Measurements from ENCODE around the gene MTUS2. TPM values are rescaled to one million over a fixed set of nuclear protein-coding genes. Genes with fewer than 3 reads are reported as not detected.

Gene MTUS2
- total and polyA plus RNA-seq, 2 donors (not counting 3 experiments of a cell fraction or from before 2014, with no cell fraction given), result not detected

DNA sequence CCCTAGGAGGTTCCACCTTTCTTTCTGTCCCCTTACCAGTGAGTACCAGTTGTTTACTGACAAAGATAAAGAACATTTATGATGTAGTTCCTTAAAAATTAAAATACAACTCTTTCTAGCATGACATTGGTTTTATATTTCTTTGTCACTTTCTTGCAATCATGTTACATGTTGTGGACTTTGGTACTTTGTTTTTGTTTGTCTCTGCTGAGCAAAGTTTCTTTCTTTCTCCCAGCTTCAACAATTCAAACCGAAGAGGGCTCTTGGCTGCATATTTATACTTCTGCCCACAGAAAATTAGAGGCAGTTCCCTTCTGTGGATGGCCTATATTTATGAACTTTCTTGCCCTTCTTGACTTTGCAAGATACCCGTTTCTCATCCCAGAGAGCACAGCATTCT, 201.2 kb downstream of the MTUS2 start:
- H3K4me1 ChIP-seq (ENCODE audit: control insufficient read depth, extremely low read depth, insufficient read depth, low read length), result no peaks in the 10 kb centered on the region
- no peak overlapping the region for H2AFZ ChIP-seq (ENCODE audit: low read depth, low read length)
- H3K4me2 ChIP-seq (ENCODE audit: insufficient read depth, low read length), result no peak overlapping the region
- H3K4me3 ChIP-seq (replicated peaks in 1 of 3; ENCODE audit: insufficient read depth in 1 of 3, low read depth in 1 of 3, low read length in 3 of 3), result no peak overlapping the region
- intact Hi-C loops (cut with micrococcal nuclease), result no loop called here
- BruUV-seq (replicated peaks), result no TSS peak
- dilution Hi-C loops (cut with MboI; ENCODE audit: extremely low pct_ligation_motif_present, low sequenced_read_pairs), result no loop called here
- peaks cover under 1% of the 10 kb centered on the region for H3K9me3 ChIP-seq (replicated peaks; ENCODE audit: control insufficient read depth, insufficient read depth, low read length)
- no peak for DNase-seq (ENCODE audit: low read depth, low spot score)
- CTCF ChIA-PET, result no interaction called here
- H3K9me1 ChIP-seq (replicated peaks; ENCODE audit: control insufficient read depth, extremely low read depth, insufficient read depth, low read length), result no peaks in the 10 kb centered on the region
- H3K9ac ChIP-seq (replicated peaks; ENCODE audit: extremely low read depth, insufficient read depth, low read length), result no peak overlapping the region
- no peaks in the 10 kb centered on the region for H3K79me2 ChIP-seq (ENCODE audit: control insufficient read depth, insufficient read depth, low read length)
- FAIRE-seq, result no peak
- POLR2A ChIA-PET, result no interaction called here
- TF ChIP-seq FOS (IDR thresholded peaks at IDR 0.05; ENCODE audit: borderline replicate concordance, insufficient read depth, low read length) (no peak), CTCF (IDR thresholded peaks at IDR 0.05; ENCODE audit: extremely low read depth in 1 of 2, insufficient read depth in 1 of 2, low read depth in 1 of 2, low read length in 2 of 2) (no peak), GATA2 (IDR thresholded peaks at IDR 0.05; ENCODE audit: insufficient read depth, insufficient read length, low read depth, low read length) (no peak), MAX (IDR thresholded peaks at IDR 0.05; ENCODE audit: insufficient read depth, insufficient read length) (no peak), JUN (IDR thresholded peaks at IDR 0.05; ENCODE audit: borderline replicate concordance, insufficient read depth, insufficient read length, low read depth) (no peak)
- H3K36me3 ChIP-seq (ENCODE audit: control insufficient read depth in 2 of 2, extremely low read depth in 1 of 2, insufficient read depth in 2 of 2, low read length in 2 of 2), result no peaks in the 10 kb centered on the region
- H3K27ac ChIP-seq (ENCODE audit: insufficient read depth, low read depth, low read length), result no peak overlapping the region
- no peaks in the 10 kb centered on the region for H3K27me3 ChIP-seq (ENCODE audit: control insufficient read depth in 2 of 2, insufficient read depth in 2 of 2, low read length in 2 of 2)
- H4K20me1 ChIP-seq (replicated peaks; ENCODE audit: control insufficient read depth, extremely low read depth, insufficient read depth, low read length), result no peaks in the 10 kb centered on the region

DNA sequence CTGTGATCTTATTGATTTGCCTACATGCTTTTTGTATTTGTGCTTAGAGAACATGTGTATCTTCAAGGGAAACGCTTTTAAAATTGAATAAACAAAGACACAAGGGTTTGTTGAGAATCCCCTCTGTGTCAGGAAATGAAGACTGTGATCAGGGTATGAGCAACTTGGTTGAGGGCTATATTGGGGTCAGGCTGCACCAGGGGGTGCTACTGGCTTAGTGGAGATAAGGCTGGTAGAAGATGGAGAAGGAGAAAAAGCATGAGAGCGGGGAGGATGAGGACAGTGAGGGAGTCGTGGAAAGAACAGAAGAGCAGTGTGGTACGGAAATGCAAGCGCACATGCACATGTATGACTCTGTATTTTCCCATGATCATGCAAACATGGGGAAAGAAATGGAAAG, 201.6 kb downstream of the MTUS2 start:
- dilution Hi-C loops (cut with MboI; ENCODE audit: extremely low pct_ligation_motif_present, low sequenced_read_pairs), result no loop called here
- no peak overlapping the region for H2AFZ ChIP-seq (ENCODE audit: low read depth, low read length)
- no peaks in the 10 kb centered on the region for H3K4me1 ChIP-seq (ENCODE audit: control insufficient read depth, extremely low read depth, insufficient read depth, low read length)
- TF ChIP-seq POLR2AphosphoS5 (IDR thresholded peaks at IDR 0.05; ENCODE audit: insufficient read depth, low read depth, low read length) (no peak), MAX (IDR thresholded peaks at IDR 0.05; ENCODE audit: insufficient read depth, insufficient read length) (no peak), MYC (IDR thresholded peaks at IDR 0.05; ENCODE audit: low read depth, low read length) (no peak), EZH2 (IDR thresholded peaks at IDR 0.05; ENCODE audit: borderline replicate concordance, low read depth, low read length, severe bottlenecking) (no peak), GATA2 (IDR thresholded peaks at IDR 0.05; ENCODE audit: insufficient read depth, insufficient read length, low read depth, low read length) (no peak), POLR2A (IDR thresholded peaks at IDR 0.05; ENCODE audit: low read depth, low read length) (no peak), JUN (IDR thresholded peaks at IDR 0.05; ENCODE audit: borderline replicate concordance, insufficient read depth, insufficient read length, low read depth) (no peak), CTCF (IDR thresholded peaks at IDR 0.05; ENCODE audit: extremely low read depth in 1 of 2, insufficient read depth in 1 of 2, low read depth in 1 of 2, low read length in 2 of 2) (no peak), FOS (IDR thresholded peaks at IDR 0.05; ENCODE audit: borderline replicate concordance, insufficient read depth, low read length) (no peak)
- H3K79me2 ChIP-seq (ENCODE audit: control insufficient read depth, insufficient read depth, low read length), result no peaks in the 10 kb centered on the region
- ChIA-PET CTCF (no interaction called here), POLR2A (no interaction called here)
- FAIRE-seq (no peak), DNase-seq (ENCODE audit: low read depth, low spot score) (no peak)
- no peak overlapping the region for H3K4me2 ChIP-seq (ENCODE audit: insufficient read depth, low read length)
- intact Hi-C loops (cut with micrococcal nuclease), result no loop called here
- H3K27ac ChIP-seq (ENCODE audit: insufficient read depth, low read depth, low read length), result no peak overlapping the region
- H3K36me3 ChIP-seq (ENCODE audit: control insufficient read depth in 2 of 2, extremely low read depth in 1 of 2, insufficient read depth in 2 of 2, low read length in 2 of 2), result no peaks in the 10 kb centered on the region
- no peak overlapping the region for H3K4me3 ChIP-seq (replicated peaks in 1 of 3; ENCODE audit: insufficient read depth in 1 of 3, low read depth in 1 of 3, low read length in 3 of 3)
- no peaks in the 10 kb centered on the region for H4K20me1 ChIP-seq (replicated peaks; ENCODE audit: control insufficient read depth, extremely low read depth, insufficient read depth, low read length)
- peaks cover 2% of the 10 kb centered on the region for H3K9me3 ChIP-seq (replicated peaks; ENCODE audit: control insufficient read depth, insufficient read depth, low read length)
- H3K27me3 ChIP-seq (ENCODE audit: control insufficient read depth in 2 of 2, insufficient read depth in 2 of 2, low read length in 2 of 2), result no peaks in the 10 kb centered on the region
- H3K9me1 ChIP-seq (replicated peaks; ENCODE audit: control insufficient read depth, extremely low read depth, insufficient read depth, low read length), result no peaks in the 10 kb centered on the region
- H3K9ac ChIP-seq (replicated peaks; ENCODE audit: extremely low read depth, insufficient read depth, low read length), result no peak overlapping the region
- no TSS peak for BruUV-seq (replicated peaks)
